ENCODE results near the gene BICD2.
A peak's percentile ranks its signal among the peaks of the same experiment; 100 is the strongest.

Gene BICD2

GRCh38 chr9:92740969-92741368 lies 23.7 kb downstream of the BICD2 start:
- Histone ChIP-seq H3K79me2 (ENCODE audit: control insufficient read depth, low read length) (peaks cover 100% of the 10 kb centered on the region), H3K27ac (ENCODE audit: low read depth, low read length) (peak overlapping the region; percentile 96), H3K4me1 (ENCODE audit: control insufficient read depth, low read length) (peaks cover 94% of the 10 kb centered on the region)

GRCh38 chr9:92740446-92740961 lies 24.1 kb downstream of the BICD2 start:
- Histone ChIP-seq H4K20me1 (ENCODE audit: control insufficient read depth, insufficient read depth, low read depth, low read length) (peaks cover 8% of the 10 kb centered on the region; the same call in 1 of the 2 replicates), H3K27me3 (ENCODE audit: control insufficient read depth, low read length) (no peaks in the 10 kb centered on the region), H3K9me2 (replicated peaks; ENCODE audit: control insufficient read depth, low read length) (no peaks in the 10 kb centered on the region), H3K4me3 (ENCODE audit: low read length) (peak overlapping the region; percentile 76), H3K79me2 (ENCODE audit: control insufficient read depth, low read length) (peaks cover 100% of the 10 kb centered on the region), H3K36me3 (ENCODE audit: control insufficient read depth, low read length) (no peaks in the 10 kb centered on the region), H3F3A (ENCODE audit: control insufficient read depth, insufficient read depth) (peaks cover 15% of the 10 kb centered on the region), H3K4me1 (ENCODE audit: control insufficient read depth, low read length) (peaks cover 94% of the 10 kb centered on the region), H3K27ac (ENCODE audit: low read depth, low read length) (peak overlapping the region; percentile 96), H3K9me3 (ENCODE audit: control insufficient read depth, insufficient read depth, low read length) (no peaks in the 10 kb centered on the region), H3K4me2 (ENCODE audit: low read length) (peak overlapping the region; percentile 100)
- TF ChIP-seq EZH2phosphoT487 (IDR thresholded peaks at IDR 0.05; ENCODE audit: borderline replicate concordance, low read length), result no peak

More at GRCh38 chr9:92740969-92741368, 23.7 kb downstream of the BICD2 start:
- peak overlapping the region; percentile 100 for H3K4me2 ChIP-seq (ENCODE audit: low read length)
- TF ChIP-seq EZH2phosphoT487 (IDR thresholded peaks at IDR 0.05; ENCODE audit: borderline replicate concordance, low read length) (no peak), CTCF (IDR thresholded peaks at IDR 0.05; ENCODE audit: low read depth, low read length, poor library complexity, severe bottlenecking) (no peak)
- H3K9me3 ChIP-seq (ENCODE audit: control insufficient read depth, insufficient read depth, low read length), result no peaks in the 10 kb centered on the region
- H4K20me1 ChIP-seq (ENCODE audit: control insufficient read depth, insufficient read depth, low read depth, low read length), result 0 out of 2 replicates have a peak, but pooled peaks cover 5% of the 10 kb centered on the region
- no peaks in the 10 kb centered on the region for H3K9me2 ChIP-seq (replicated peaks; ENCODE audit: control insufficient read depth, low read length)
- H3K36me3 ChIP-seq (ENCODE audit: control insufficient read depth, low read length), result no peaks in the 10 kb centered on the region
- H3K4me3 ChIP-seq (ENCODE audit: low read length), result peak overlapping the region; percentile 76
- no peaks in the 10 kb centered on the region for H3K27me3 ChIP-seq (ENCODE audit: control insufficient read depth, low read length)
- H3F3A ChIP-seq (ENCODE audit: control insufficient read depth, insufficient read depth), result peaks cover 15% of the 10 kb centered on the region

- H3K9me2 ChIP-seq (replicated peaks; ENCODE audit: control insufficient read depth, low read length), result no peaks in the 10 kb centered on the region
- peak overlapping the region; percentile 100 for H3K4me2 ChIP-seq (ENCODE audit: low read length)
- H3K36me3 ChIP-seq (ENCODE audit: control insufficient read depth, low read length), result no peaks in the 10 kb centered on the region
- no peaks in the 10 kb centered on the region for H3K27me3 ChIP-seq (ENCODE audit: control insufficient read depth, low read length)
- peak overlapping the region; percentile 96 for H3K27ac ChIP-seq (ENCODE audit: low read depth, low read length)
- peaks cover 94% of the 10 kb centered on the region for H3K4me1 ChIP-seq (ENCODE audit: control insufficient read depth, low read length)
- TF ChIP-seq CTCF (IDR thresholded peaks at IDR 0.05; ENCODE audit: low read depth, low read length, poor library complexity, severe bottlenecking) (no peak), EZH2phosphoT487 (IDR thresholded peaks at IDR 0.05; ENCODE audit: borderline replicate concordance, low read length) (no peak)
- H3K79me2 ChIP-seq (ENCODE audit: control insufficient read depth, low read length), result peaks cover 100% of the 10 kb centered on the region
- H3K9me3 ChIP-seq (ENCODE audit: control insufficient read depth, insufficient read depth, low read length), result no peaks in the 10 kb centered on the region
- peaks cover 15% of the 10 kb centered on the region for H3F3A ChIP-seq (ENCODE audit: control insufficient read depth, insufficient read depth)
- peak overlapping the region; percentile 76 for H3K4me3 ChIP-seq (ENCODE audit: low read length)
- peaks cover 8% of the 10 kb centered on the region; the same call in 1 of the 2 replicates for H4K20me1 ChIP-seq (ENCODE audit: control insufficient read depth, insufficient read depth, low read depth, low read length)
These were observed 24.6 kb downstream of the BICD2 start for GRCh38 chr9:92740009-92740408.

- peak overlapping the region; percentile 76 for H3K4me3 ChIP-seq (ENCODE audit: low read length)
- H3K27ac ChIP-seq (ENCODE audit: low read depth, low read length), result peak overlapping the region; percentile 96
- peaks cover 100% of the 10 kb centered on the region for H3K79me2 ChIP-seq (ENCODE audit: control insufficient read depth, low read length)
- H3K4me2 ChIP-seq (ENCODE audit: low read length), result peak overlapping the region; percentile 100
- no peaks in the 10 kb centered on the region for H3K27me3 ChIP-seq (ENCODE audit: control insufficient read depth, low read length)
- TF ChIP-seq CTCF (IDR thresholded peaks at IDR 0.05; ENCODE audit: low read depth, low read length, poor library complexity, severe bottlenecking) (no peak), EZH2phosphoT487 (IDR thresholded peaks at IDR 0.05; ENCODE audit: borderline replicate concordance, low read length) (no peak)
- H3F3A ChIP-seq (ENCODE audit: control insufficient read depth, insufficient read depth), result peaks cover 15% of the 10 kb centered on the region
- H3K36me3 ChIP-seq (ENCODE audit: control insufficient read depth, low read length), result no peaks in the 10 kb centered on the region
- peaks cover 8% of the 10 kb centered on the region; the same call in 1 of the 2 replicates for H4K20me1 ChIP-seq (ENCODE audit: control insufficient read depth, insufficient read depth, low read depth, low read length)
- no peaks in the 10 kb centered on the region for H3K9me3 ChIP-seq (ENCODE audit: control insufficient read depth, insufficient read depth, low read length)
- H3K4me1 ChIP-seq (ENCODE audit: control insufficient read depth, low read length), result peaks cover 98% of the 10 kb centered on the region
- no peaks in the 10 kb centered on the region for H3K9me2 ChIP-seq (replicated peaks; ENCODE audit: control insufficient read depth, low read length)
These were observed 25.2 kb downstream of the BICD2 start for GRCh38 chr9:92739346-92739970.
